Neuron (in vitro differentiated cells): ENCODE measurements around the gene STX16.

ENCODE experiments used
- H2AFZ ChIP-seq: one replicate; pipeline ENCODE4 v1.6.1; 2013; ENCODE audit warnings: low read depth, mild to moderate bottlenecking, inconsistent platforms, low read length, moderate library complexity
- H3K27me3 ChIP-seq: one replicate; pipeline ENCODE4 v1.6.1; 2013; ENCODE audit warnings: low read length; ENCODE audit not compliant: insufficient read depth
- H3K36me3 ChIP-seq: one replicate; pipeline ENCODE4 v1.6.1; 2013; ENCODE audit warnings: low read length; ENCODE audit not compliant: insufficient read depth
- H3K4me1 ChIP-seq: one replicate; pipeline ENCODE4 v1.6.1; 2013; ENCODE audit warnings: low read length; ENCODE audit not compliant: insufficient read depth
- H3K4me3 ChIP-seq: 2 replicates; pipeline ENCODE4 v1.5.1; 2013; ENCODE audit warnings: mild to moderate bottlenecking, low read length, moderate library complexity
- H3K9me3 ChIP-seq: one replicate; pipeline ENCODE4 v1.6.1; 2013; ENCODE audit warnings: low read length

Gene STX16

GRCh38 chr20:58612121-58612691, 38.9 kb upstream of the STX16 start:
- Histone ChIP-seq H3K9me3 (peaks cover 3% of the 10 kb centered on the region), H3K27me3 (peaks cover 5% of the 10 kb centered on the region), H3K4me3 (no peak overlapping the region), H3K4me1 (no peaks in the 10 kb centered on the region), H2AFZ (no peak overlapping the region), H3K36me3 (no peaks in the 10 kb centered on the region)

GRCh38 chr20:58613061-58613854, 37.8 kb upstream of the STX16 start:
- H3K36me3 ChIP-seq: no peaks in the 10 kb centered on the region
- no peaks in the 10 kb centered on the region for H3K4me1 ChIP-seq
- H2AFZ ChIP-seq: no peak overlapping the region
- H3K4me3 ChIP-seq: no peak overlapping the region
- peaks cover 2% of the 10 kb centered on the region for H3K27me3 ChIP-seq
- peaks cover 3% of the 10 kb centered on the region for H3K9me3 ChIP-seq

- Histone ChIP-seq H3K4me3 (no peak overlapping the region), H3K36me3 (no peaks in the 10 kb centered on the region), H2AFZ (no peak overlapping the region), H3K9me3 (peaks cover 3% of the 10 kb centered on the region), H3K27me3 (peaks cover 2% of the 10 kb centered on the region), H3K4me1 (peaks cover 2% of the 10 kb centered on the region)
These were observed 36.7 kb upstream of the STX16 start for GRCh38 chr20:58614366-58614765.

GRCh38 chr20:58614984-58615760, 35.9 kb upstream of the STX16 start:
- peaks cover 2% of the 10 kb centered on the region for H3K4me1 ChIP-seq
- no peaks in the 10 kb centered on the region for H3K36me3 ChIP-seq
- H3K4me3 ChIP-seq: no peak overlapping the region
- H3K9me3 ChIP-seq: peaks cover 3% of the 10 kb centered on the region
- H2AFZ ChIP-seq: no peak overlapping the region
- H3K27me3 ChIP-seq: peaks cover 2% of the 10 kb centered on the region

- no peak overlapping the region for H2AFZ ChIP-seq
- peaks cover 2% of the 10 kb centered on the region for H3K27me3 ChIP-seq
- H3K4me3 ChIP-seq: no peak overlapping the region
- H3K4me1 ChIP-seq: peaks cover 2% of the 10 kb centered on the region
- H3K36me3 ChIP-seq: no peaks in the 10 kb centered on the region
- H3K9me3 ChIP-seq: peaks cover 3% of the 10 kb centered on the region
These were observed 34.7 kb upstream of the STX16 start for GRCh38 chr20:58616411-58616810.

- H3K9me3 ChIP-seq: peaks cover 3% of the 10 kb centered on the region
- H3K4me1 ChIP-seq: peaks cover 2% of the 10 kb centered on the region
- no peak overlapping the region for H3K4me3 ChIP-seq
- H3K36me3 ChIP-seq: no peaks in the 10 kb centered on the region
- peaks cover 2% of the 10 kb centered on the region for H3K27me3 ChIP-seq
- H2AFZ ChIP-seq: no peak overlapping the region
These were observed 33.9 kb upstream of the STX16 start for GRCh38 chr20:58617158-58617557.

- Histone ChIP-seq H2AFZ (no peak overlapping the region), H3K36me3 (no peaks in the 10 kb centered on the region), H3K4me1 (peaks cover 3% of the 10 kb centered on the region), H3K9me3 (peaks cover 11% of the 10 kb centered on the region), H3K27me3 (peaks cover 2% of the 10 kb centered on the region), H3K4me3 (no peak overlapping the region)
These were observed 32.6 kb upstream of the STX16 start for GRCh38 chr20:58618351-58619076.

GRCh38 chr20:58619077-58619863, 31.8 kb upstream of the STX16 start:
- Histone ChIP-seq H3K36me3 (no peaks in the 10 kb centered on the region), H3K4me3 (no peak overlapping the region), H3K4me1 (peaks cover 10% of the 10 kb centered on the region), H3K9me3 (peaks cover 12% of the 10 kb centered on the region), H3K27me3 (peaks cover 2% of the 10 kb centered on the region), H2AFZ (no peak overlapping the region)

GRCh38 chr20:58619864-58620431, 31.1 kb upstream of the STX16 start:
- Histone ChIP-seq H3K9me3 (peaks cover 12% of the 10 kb centered on the region), H3K36me3 (no peaks in the 10 kb centered on the region), H3K27me3 (peaks cover 2% of the 10 kb centered on the region), H2AFZ (no peak overlapping the region), H3K4me3 (no peak overlapping the region), H3K4me1 (peaks cover 11% of the 10 kb centered on the region)

GRCh38 chr20:58621906-58622548, 29.1 kb upstream of the STX16 start:
- Histone ChIP-seq H3K4me1 (peaks cover 11% of the 10 kb centered on the region), H3K4me3 (no peak overlapping the region), H3K9me3 (peaks cover 10% of the 10 kb centered on the region), H2AFZ (no peak overlapping the region), H3K27me3 (peaks cover 2% of the 10 kb centered on the region), H3K36me3 (no peaks in the 10 kb centered on the region)

- no peak overlapping the region for H3K4me3 ChIP-seq
- peaks cover 1% of the 10 kb centered on the region for H3K27me3 ChIP-seq
- H3K36me3 ChIP-seq: no peaks in the 10 kb centered on the region
- peaks cover 9% of the 10 kb centered on the region for H3K9me3 ChIP-seq
- H2AFZ ChIP-seq: no peak overlapping the region
- peaks cover 11% of the 10 kb centered on the region for H3K4me1 ChIP-seq
These were observed 28.2 kb upstream of the STX16 start for GRCh38 chr20:58622671-58623578.
